GM15510 (cell line): ENCODE results near the gene LEMD2.

Experiments used
- POLR2A ChIP-seq: IDR thresholded peaks from 3 replicates; pipeline ENCODE4 v1.6.1; 2011; ENCODE audit warnings: borderline replicate concordance; ENCODE audit not compliant: insufficient read length; ENCODE audit errors: extremely low read depth

LEMD2 gene

DNA sequence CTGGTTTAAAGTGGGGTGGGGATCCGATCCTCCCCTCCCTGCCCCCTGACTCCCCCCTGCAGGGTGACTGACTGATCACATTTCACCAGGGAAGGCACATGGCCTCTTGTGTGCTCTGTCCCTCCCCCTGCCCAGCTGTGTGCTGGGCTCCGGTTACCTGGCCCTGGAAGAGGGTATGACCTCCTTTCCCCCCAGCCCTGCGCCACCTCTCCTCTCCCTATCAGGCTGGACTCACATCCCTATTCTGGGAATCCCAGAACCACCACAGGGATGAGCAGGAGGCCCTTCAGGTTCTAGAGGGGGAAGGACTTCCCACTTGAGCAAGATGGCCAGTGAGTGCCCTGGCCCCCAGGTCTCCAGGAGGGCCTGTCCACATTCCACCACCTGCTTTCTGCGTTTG lies 40.1 kb downstream of the LEMD2 start:
- TF ChIP-seq POLR2A = no peak

DNA sequence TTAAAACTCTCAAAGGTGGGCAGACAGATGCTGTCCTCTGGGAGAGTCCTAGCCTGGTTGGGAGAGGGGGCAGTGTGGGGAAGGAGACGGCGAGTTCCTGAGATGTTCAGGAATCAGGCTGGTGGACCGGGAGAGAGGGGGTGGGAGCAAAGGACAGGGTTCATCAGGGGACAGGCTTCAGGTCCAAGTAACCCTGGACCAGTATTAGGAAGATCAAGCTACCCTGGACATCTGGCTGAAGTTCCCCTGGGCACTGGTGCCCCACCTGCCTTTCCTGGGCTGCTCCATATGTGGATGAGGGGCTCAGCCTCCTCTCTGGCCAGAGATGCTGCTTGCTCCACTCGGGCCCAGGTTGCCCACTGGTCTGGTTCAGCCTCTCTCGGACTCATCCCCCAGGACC lies 41.1 kb downstream of the LEMD2 start:
- no peak for TF ChIP-seq POLR2A

DNA sequence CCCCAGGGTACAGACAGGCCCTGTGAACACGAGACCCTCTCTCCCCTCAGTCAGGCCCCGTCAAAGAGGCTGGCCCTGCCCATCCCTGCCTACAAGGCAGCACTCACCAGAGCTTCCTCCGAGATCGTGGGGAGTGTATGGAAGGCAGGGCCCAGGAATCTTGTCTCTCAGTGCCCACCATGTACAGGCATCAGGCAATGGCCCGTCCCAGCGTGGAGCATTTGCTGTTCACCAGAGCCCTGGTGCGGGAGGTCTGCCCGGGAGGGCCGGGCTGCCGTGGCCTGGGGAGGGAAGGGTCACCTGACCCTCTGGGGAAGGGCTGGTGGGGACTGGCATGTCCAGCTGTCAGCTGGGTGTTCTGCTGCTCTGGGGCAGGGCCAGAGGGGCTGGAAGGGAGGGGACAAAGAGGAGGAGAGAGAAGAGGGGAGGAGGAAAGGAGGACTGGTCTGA lies 42.3 kb downstream of the LEMD2 start, which contains the start of gene IP6K3:
Gene IP6K3, minus strand, starts transcription at position 255 of the 450 bp plus-strand sequence. CDS start 11,429 bp downstream, outside the sequence.
- no peak for TF ChIP-seq POLR2A

DNA sequence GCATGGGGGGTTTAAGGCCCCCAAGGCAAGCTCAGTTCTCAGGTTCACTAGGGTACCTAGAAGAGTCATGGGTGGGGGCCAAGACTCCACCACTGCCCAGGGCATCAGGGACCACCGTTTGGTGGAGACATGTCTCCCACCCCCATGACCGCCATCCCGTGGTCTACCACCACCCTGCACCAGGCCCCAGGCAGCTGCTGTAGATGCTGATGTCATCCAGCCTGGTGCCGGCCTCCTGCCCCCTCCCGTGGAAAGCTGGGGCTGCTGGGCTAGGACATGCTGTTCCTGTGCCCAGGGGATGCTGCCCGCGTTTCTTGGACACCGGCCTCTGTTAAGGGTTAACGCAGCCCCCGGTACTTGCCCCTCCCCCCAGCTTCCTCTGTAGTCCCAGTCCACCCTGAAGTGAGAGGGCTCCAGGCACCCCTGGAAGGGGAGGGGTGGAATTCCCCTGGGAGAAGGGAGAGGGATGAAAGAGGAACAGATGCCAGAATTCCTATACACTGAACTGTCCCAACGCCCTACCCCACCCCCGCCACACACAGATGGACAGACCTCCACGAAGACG lies 42.8 kb downstream of the LEMD2 start:
- TF ChIP-seq POLR2A = no peak

DNA sequence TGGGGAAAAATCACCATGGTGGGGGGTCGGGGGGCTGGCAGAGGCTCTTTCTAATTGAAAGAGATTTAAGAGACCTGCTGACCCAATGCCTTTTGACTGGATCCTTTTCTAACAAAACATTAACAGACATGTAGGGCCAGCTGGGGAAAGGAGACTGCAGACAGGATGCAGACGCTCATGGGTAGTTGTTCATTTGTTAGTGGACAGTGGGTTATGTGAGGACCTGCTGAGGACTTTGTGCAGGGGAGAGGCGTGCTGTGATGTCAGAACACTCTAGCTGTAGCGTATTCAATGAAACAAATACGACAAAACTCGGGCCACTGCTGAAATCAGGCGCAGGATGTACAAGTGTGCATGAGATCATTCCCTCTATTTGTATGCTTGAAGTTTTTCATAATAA lies 43.4 kb downstream of the LEMD2 start:
- TF ChIP-seq POLR2A = no peak

DNA sequence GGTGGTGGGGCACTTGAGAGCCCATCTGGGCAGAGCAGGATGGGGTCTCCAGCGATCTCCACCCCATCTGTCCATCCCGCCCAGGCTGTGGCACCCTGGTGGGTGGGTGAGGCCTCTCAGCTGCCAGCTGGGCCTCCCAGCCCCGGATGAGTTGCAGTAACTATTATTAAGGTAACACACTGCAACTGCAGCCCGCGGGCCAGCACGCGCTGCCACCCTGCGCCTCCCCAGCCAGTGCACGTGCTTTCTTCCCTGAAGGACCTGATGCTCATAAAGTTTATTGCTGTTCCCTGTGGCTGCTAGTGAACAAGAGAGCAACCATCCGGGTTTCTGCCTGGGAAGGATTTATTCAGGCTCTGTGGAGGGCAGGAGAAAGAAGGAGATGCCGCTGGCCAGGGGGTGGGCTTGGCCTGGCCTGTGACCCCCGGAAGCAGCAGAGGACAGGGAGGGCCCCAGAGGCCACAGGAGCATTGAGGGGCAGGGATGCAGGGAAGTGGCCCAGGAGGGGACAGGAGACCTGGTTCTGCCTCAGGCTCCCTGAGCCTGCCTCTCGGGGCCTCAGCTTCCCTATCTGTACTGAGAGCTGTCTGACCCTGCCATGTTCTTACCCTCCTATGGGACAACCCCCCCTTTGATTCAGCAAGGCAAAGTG lies 43.9 kb downstream of the LEMD2 start:
- no peak for TF ChIP-seq POLR2A

DNA sequence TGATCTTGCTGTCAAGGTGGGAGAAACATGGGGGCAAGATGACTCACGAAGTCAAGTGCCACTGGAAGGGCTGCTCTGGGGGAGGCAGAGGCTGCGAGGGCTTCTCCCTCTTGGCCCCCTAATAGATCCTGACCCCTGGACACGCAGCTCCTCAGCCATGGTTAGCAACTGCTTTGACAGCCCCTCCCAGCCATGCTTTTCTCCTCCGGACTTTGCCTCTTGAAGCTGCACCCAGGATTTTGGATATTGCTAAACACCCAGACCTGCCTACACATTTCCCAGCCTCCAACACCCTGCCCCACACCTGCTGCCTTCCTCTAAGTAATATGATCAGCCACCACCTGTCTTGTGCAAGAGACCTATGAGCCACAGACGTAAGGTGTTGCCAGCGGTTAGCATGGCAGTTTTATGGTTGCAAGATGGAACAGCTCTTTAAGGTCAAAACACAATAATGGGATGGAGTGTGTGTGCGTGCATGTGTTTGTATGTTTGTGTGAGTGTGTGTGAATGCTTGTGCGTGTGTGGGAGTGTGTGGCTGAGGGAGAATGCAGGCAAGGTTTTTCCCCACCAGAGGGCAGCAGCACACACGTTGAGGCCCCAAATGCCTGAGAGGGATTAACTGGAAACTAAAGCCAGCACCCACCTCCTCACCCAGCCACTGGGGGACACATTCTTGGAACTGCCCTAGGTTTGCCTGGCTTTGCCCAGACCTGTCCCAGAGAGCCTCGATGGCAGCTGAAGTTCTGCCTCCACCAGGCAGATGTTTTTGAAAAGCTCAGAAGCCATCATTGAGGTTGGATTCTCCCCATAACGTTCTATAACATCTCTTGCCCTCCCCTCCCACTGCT lies 44.7 kb downstream of the LEMD2 start:
- no peak for TF ChIP-seq POLR2A

DNA sequence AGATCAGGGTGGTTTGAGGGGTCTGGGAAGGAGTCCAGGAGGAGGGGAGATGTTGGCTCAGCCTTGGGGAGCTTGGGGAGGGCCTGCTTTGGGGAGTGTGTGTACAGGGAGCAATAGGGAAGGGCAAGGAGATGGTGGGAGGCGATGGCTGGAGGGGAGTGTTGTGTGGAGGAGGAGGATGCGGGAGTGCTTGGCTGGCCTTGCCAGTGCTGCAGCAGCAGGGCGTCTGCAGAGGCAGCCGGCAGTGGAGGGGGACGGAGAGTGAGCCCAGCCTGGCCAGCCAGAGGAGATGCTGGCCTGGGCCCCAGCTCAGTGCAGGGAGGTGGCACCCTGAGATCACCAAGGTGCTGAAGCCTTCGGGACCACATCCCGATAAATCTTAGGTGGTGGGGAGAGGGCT lies 46.1 kb downstream of the LEMD2 start:
- TF ChIP-seq POLR2A = no peak

DNA sequence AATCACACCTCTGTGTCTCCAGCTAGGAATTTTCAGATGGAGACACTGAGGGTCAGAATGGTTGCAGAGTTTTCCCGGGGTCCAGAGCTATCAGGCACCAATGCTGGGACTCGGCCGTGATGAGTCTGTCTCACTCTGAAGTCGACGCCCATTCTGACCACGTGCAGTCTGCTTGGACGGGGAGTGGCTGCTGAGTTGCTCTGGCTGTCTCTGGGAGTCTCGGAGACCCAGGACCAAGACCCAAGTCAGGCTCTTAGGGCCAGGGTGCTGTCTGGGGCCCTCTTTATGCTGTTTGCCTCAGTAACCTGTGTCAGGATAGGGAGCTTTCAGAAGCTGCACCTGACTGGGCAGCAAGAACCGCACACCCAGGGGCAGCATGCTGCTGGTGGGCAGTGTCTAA lies 46.8 kb downstream of the LEMD2 start:
- TF ChIP-seq POLR2A = no peak

DNA sequence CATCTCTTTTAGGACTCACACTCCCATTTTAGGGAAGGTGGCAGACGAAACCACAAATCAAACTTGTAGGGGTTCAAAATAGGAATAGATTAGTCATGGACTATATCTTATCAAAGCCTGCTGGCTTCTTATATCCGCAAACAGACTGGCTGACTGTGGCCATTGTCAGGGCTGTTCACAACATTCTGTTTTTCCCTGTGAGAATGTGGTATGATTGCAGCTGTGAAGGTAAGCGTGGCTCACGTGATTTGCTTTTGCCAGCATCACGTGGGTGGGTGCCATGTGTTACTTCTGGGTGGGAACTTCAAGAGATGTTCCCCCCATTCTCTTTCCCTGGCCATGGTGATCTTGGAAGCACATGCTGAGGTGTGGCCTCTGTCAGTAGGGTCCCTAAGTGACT lies 48.1 kb downstream of the LEMD2 start:
- TF ChIP-seq POLR2A = no peak

DNA sequence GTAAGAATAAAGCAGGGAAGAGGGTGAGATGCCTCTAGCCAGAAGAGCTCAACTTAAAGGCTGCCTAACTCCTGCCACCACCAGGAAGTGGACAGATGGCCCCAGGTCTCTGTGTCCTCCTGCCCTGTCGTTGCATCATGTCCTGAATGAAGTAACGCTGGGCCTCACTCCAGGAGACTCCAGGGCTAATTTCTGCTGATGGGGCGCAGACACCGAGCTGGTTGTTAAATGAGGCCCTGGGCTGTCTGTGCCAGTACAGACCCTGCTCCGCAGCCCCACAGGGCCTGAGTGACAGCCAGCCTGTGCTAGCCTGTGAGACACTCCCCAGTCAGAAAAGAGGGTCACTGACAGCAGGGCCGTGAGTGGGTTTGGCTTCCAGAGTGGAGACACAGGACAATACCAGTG lies 48.7 kb downstream of the LEMD2 start:
- no peak for TF ChIP-seq POLR2A

DNA sequence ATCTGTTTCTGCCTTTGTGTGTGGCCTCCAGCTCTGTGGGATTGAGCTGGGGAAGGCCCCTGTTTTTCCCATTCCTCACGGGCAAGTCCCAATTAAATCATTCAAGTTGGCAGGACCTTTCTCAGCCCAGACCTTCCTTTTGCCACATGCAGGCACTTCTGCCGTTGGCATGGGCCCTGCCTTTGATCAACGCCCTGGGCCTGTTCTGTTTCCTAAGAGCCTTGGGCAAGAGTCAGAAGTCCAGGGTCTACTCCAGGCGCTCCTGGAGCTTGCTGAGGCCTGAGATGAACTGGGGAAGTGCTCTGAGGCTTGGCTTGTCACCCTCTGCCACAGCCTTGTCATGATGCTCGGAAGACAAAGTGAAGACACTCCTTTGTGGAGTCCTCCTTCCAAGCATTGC lies 49.4 kb downstream of the LEMD2 start:
- TF ChIP-seq POLR2A = no peak

DNA sequence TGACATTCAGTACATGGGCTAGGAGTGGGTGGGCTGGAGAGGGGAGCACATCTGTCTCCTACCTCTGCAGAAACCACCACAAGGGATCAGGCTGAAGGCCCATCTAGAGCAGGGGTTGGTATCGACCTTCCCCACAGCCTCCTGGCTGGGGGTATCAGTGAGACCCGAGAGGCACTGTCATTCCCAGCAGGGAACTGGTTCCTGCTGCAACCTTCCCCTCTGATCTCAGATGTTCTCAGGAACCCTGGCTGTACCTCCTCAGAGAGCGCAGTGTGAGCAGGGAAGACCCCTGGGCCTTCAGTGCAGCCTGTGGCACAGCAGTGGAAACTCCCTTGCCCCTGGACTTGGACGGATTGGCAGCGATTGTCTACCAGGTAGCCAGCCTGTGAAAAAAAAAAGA lies 50.1 kb downstream of the LEMD2 start:
- TF ChIP-seq POLR2A = no peak

DNA sequence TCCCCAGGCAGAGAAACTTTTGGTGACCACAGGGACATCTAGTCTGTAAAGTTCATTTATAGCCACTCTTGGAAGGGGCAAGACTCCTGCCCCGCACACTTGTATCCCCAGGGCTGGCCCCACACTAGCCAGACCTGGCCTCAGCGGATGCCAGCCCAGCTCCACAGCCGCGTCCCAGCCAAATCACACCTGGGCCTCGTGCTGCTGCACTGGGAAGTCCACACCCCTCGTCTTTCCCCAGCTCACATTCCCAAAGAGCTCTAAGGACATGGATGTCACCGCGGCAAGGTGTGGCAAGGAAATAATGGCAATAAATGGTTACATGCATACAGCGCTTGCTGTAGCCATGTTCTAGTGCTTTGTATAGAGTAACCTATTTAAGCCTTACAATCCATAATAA lies 50.8 kb downstream of the LEMD2 start:
- TF ChIP-seq POLR2A = no peak

DNA sequence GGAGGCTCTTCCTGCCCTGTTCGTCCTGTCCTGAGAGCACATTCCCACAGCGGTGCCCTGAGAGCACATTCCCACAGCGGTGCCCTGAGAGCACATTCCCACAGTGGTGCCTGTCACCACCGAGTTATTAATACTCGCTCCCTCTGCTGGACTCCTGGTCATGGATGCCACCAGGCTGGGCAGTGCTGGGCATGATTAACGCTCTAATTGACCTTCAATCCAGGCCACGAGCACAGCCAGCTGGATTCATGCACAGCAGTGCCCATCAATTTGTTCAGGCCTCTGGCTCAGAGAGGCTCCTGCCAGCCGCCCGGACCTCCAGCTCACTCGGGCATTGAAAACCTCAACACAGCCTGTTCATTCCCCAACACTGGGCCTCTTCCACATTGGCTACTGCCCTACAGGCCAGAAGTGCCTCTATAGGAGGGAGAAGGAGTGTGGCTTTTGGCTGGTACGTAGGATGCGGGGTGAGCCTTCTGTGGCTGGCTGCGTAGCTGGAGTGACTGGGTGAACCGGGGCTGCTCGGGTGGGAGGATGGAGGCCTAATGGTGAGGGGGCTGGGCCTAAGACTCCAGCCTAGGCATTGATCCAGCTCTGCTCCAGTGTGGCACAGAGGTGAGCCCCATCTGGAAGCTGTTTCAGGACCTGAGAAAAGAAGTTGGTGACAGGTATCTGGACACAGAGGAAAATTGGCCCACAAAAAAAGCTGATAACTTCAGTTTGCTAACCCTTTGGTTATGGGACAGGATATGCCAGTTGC lies 51.5 kb downstream of the LEMD2 start:
- no peak for TF ChIP-seq POLR2A
